HG03439 (cell line): ENCODE data around the gene PCDHB5.
"Not testable (repeated sequence)": the region's sequence is repeated elsewhere in the genome, so short reads cannot be mapped to it uniquely, and the experiment has no call there.

Experiments used
- ATAC-seq: cut with Tn5 transposase; IDR thresholded peaks from one replicate; pipeline ENCODE4 v1.9.1; 2021; ENCODE audit warnings: mild to moderate bottlenecking, moderate library complexity; ENCODE audit not compliant: unreplicated experiment

PCDHB5 gene

GRCh38 chr5:141135030-141135717, at the start of gene PCDHB5:
Gene PCDHB5 (plus strand): TSS chr5:141135206. CDS start chr5:141135435, 229 bp downstream.
- ATAC-seq: no peak

- ATAC-seq: no peak
These were observed 40.3 kb upstream of the PCDHB5 start, which contains the start of gene PCDHB2 for GRCh38 chr5:141094481-141095262. Gene PCDHB2 (plus strand): TSS chr5:141094615. CDS start chr5:141094791, 176 bp downstream.

DNA sequence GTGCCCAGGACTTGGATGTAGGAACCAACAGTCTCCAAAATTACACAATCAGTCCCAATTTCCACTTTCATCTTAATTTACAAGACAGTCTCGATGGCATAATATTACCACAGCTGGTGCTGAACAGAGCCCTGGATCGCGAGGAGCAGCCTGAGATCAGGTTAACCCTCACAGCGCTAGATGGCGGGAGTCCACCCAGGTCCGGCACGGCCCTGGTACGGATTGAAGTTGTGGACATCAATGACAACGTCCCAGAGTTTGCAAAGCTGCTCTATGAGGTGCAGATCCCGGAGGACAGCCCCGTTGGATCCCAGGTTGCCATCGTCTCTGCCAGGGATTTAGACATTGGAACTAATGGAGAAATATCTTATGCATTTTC, 39.8 kb upstream of the PCDHB5 start:
- ATAC-seq: no peak

- ATAC-seq: not testable (repeated sequence)
These were observed 38.8 kb upstream of the PCDHB5 start for GRCh38 chr5:141096181-141096580.

DNA sequence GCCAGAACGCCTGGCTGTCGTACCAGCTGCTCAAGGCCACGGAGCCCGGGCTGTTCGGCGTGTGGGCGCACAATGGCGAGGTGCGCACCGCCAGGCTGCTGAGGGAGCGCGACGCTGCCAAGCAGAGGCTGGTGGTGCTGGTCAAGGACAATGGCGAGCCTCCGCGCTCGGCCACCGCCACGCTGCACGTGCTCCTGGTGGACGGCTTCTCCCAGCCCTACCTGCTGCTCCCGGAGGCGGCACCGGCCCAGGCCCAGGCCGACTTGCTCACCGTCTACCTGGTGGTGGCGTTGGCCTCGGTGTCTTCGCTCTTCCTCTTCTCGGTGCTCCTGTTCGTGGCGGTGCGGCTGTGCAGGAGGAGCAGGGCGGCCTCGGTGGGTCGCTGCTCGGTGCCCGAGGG, 38.4 kb upstream of the PCDHB5 start:
- ATAC-seq: not testable (repeated sequence)

- no peak for ATAC-seq
These were observed 34.7 kb upstream of the PCDHB5 start, which contains the start of gene PCDHB3 for GRCh38 chr5:141100243-141100805. Gene PCDHB3 (plus strand): TSS chr5:141100473. CDS start chr5:141100650, 177 bp downstream.

- ATAC-seq: no peak
These were observed 33.9 kb upstream of the PCDHB5 start for GRCh38 chr5:141101059-141101458.

DNA sequence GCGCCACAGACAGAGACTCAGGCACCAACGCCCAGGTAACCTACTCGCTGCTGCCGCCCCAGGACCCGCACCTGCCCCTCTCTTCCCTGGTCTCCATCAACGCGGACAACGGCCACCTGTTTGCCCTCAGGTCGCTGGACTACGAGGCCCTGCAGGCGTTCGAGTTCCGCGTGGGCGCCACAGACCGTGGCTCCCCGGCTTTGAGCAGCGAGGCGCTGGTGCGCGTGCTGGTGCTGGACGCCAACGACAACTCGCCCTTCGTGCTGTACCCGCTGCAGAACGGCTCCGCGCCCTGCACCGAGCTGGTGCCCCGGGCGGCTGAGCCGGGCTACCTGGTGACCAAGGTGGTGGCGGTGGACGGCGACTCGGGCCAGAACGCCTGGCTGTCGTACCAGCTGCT, 32.9 kb upstream of the PCDHB5 start:
- not testable (repeated sequence) for ATAC-seq

GRCh38 chr5:141102471-141102870, 32.5 kb upstream of the PCDHB5 start:
- not testable (repeated sequence) for ATAC-seq

DNA sequence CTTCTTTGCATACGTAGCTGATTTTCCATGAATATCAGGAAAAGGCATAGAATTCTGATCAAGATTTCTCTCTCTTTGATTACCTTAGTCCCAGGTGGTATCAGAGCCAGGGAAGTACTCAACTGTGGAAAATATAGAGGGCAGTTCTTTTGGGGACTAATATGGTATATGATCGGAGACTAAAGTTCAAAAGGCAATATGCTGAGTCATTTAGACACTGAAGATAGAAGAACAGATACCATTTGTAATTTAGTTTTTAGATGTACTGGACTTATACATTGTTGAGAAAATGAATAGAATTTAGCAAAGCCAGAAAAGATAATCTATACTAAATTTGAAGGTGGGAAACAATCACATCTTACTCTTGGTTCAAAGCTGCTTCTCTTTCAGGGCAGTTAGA, 29.7 kb upstream of the PCDHB5 start:
- no peak for ATAC-seq

DNA sequence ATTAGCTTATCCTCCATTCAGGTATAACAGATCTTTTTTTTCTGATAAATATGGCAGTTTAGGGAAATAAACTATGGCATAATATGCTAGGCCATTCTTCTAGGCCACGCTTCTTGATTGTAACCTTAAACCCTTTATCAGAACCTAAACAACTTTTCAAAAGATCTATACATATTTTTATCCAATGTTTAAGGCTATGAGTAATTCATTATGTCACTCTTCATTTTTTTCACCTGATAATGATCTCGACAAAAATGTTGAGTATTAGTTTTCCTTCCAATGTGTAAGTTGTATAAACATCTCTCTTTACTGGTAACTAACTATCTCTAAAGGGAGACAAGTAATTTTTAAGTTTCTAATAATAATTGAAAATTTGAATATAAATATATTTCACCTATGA, 15.8 kb upstream of the PCDHB5 start:
- no peak for ATAC-seq

DNA sequence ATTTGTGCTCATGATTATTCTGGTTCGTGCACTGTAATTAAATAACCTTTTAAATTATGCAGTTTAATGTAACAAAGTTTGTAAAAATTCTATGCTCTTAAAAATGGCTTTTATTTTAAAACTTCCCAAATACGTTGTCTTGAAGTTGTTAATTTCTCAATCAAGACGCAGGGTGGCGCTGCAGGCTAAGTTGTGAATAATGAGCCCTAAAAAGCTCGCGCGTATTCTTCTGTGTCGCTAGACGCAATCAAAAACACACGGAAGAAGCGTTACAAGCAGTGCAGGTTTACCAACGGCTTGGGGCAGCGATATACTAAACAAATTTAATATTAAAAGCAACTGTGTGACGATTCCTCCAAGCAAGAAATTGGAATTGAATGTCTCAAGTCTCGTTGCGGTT, 13.4 kb upstream of the PCDHB5 start, which contains the start of gene PCDHB4:
Gene PCDHB4, plus strand, starts transcription at position 256 of the 400 bp plus-strand sequence. CDS start 181 bp downstream, outside the sequence.
- ATAC-seq: no peak

DNA sequence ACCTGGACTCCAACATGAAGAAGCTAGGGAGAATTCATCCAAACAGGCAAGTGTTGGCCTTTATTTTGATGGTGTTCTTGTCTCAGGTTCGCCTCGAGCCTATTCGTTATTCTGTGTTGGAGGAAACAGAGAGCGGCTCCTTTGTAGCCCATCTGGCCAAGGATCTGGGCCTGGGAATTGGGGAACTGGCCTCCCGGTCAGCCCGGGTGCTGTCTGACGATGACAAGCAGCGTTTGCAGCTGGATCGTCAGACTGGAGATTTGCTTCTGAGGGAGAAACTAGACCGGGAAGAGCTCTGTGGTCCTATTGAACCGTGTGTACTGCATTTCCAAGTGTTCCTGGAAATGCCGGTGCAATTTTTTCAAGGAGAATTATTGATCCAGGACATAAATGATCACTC, 13.0 kb upstream of the PCDHB5 start:
- ATAC-seq: no peak

DNA sequence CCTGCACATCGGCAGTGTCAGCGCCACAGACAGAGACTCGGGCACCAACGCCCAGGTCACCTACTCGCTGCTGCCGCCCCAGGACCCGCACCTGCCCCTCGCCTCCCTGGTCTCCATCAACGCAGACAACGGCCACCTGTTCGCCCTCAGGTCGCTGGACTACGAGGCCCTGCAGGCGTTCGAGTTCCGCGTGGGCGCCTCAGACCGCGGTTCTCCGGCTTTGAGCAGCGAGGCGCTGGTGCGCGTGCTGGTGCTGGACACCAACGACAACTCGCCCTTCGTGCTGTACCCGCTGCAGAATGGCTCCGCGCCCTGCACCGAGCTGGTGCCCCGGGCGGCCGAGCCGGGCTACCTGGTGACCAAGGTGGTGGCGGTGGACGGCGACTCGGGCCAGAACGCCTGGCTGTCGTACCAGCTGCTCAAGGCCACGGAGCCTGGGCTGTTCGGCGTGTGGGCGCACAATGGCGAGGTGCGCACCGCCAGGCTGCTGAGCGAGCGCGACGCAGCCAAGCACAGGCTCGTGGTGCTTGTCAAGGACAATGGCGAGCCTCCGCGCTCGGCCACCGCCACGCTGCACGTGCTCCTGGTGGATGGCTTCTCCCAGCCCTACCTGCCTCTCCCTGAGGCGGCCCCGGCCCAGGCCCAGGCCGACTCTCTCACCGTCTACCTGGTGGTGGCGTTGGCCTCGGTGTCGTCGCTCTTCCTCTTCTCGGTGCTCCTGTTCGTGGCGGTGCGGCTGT, 11.4 kb upstream of the PCDHB5 start:
- not testable (repeated sequence) for ATAC-seq

GRCh38 chr5:141127305-141127704, 7.7 kb upstream of the PCDHB5 start:
- ATAC-seq: no peak

- ATAC-seq: no peak
These were observed 786 bp downstream of the PCDHB5 start for GRCh38 chr5:141135718-141136266.

DNA sequence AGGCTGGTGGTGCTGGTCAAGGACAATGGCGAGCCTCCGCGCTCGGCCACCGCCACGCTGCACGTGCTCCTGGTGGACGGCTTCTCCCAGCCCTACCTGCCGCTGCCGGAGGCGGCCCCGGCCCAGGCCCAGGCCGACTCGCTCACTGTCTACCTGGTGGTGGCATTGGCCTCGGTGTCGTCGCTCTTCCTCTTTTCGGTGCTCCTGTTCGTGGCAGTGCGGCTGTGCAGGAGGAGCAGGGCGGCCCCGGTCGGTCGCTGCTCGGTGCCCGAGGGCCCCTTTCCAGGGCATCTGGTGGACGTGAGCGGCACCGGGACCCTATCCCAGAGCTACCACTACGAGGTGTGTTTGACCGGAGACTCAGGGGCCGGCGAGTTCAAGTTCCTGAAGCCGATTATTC, 2.3 kb downstream of the PCDHB5 start:
- ATAC-seq: not testable (repeated sequence)

GRCh38 chr5:141149812-141150211, 14.8 kb downstream of the PCDHB5 start, which contains the start of gene PCDHB6:
Gene PCDHB6 (plus strand): TSS chr5:141150057. CDS start chr5:141150258, 201 bp downstream.
- ATAC-seq: no peak

DNA sequence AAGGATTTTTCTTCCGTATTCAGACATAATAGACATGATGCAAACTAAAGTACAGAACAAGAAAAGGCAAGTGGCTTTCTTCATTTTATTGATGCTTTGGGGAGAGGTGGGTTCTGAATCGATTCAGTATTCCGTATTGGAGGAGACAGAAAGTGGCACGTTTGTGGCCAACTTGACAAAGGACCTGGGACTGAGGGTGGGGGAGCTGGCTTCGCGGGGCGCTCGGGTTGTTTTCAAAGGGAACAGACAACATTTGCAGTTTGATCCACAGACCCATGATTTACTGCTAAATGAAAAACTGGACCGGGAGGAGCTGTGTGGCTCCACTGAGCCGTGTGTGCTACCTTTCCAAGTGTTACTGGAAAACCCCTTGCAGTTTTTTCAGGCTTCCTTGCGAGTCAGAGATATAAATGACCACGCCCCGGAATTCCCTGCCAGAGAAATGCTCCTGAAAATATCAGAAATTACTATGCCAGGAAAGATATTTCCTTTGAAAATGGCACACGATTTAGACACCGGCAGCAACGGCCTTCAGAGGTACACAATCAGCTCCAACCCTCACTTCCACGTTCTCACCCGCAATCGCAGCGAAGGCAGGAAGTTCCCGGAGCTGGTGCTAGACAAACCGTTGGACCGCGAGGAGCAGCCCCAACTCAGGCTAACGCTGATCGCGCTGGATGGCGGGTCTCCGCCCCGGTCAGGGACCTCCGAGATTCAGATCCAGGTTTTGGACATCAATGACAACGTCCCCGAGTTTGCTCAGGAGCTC, 15.4 kb downstream of the PCDHB5 start:
- ATAC-seq: no peak

DNA sequence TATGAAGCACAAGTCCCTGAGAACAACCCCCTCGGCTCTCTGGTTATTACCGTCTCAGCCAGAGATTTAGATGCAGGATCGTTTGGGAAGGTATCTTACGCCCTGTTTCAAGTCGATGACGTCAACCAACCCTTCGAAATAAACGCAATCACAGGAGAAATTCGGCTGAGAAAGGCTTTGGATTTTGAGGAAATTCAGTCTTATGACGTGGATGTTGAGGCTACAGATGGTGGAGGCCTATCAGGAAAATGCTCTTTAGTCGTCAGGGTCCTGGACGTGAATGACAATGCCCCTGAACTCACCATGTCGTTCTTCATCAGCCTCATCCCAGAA, 16.0 kb downstream of the PCDHB5 start:
- no peak for ATAC-seq
